KBM-7 (cell line): ENCODE results near the gene MRPL34.

ENCODE experiments used
- DNase-seq: peaks from one replicate; pipeline ENCODE4 v3.0.0-alpha.2; 2015
- in situ Hi-C: fragments of 300-500 bp; cut with MboI; formaldehyde crosslinking; loops from 2 replicates; pipeline ENCODE4 v1.14.3; 2020; ENCODE audit warnings: low sequenced_read_pairs, low pct_unique_long_range_greater_than_20kb, mixed read lengths

The MRPL34 gene

DNA sequence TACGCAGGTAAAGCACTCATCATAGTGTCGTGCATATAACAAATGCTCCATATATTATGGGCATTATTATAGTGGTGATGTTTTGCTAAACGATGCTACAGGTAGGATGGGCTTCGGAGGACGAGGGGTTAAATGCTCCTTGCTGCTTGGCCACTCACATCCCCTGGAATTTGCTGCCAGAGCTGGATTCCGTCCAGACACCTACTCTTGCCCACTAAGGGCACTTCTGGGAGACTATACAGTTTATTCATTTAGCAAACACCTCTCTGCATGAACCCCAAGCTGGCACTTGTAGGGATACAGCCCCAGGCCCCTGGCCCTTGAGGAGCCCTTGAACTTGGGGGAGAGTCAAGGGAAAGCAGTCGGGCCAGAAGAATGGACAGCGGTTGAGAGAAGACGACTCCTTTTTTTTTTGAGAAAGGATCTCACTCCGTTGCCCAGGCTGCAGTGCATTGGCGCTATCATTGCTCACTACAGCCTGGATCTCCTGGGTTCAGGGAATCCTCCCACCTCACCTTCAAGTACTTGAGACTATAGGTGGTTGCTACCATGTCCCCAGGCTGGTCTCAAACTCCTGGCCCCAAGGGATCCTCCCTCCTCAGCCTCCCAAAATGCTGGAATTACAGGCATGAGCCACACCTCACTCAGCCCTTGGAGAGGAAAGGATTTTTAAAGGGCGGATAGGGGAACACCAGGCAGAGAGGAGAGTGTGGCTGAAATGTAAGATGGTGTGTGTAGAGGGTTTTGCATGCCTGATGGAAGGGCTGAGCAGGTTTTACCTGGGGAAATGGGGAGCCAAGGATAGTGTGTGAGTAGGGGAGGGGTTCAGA, 1.1 kb upstream of the MRPL34 start:
- in situ Hi-C loops, result no loop called here
- DNase-seq, result no peak

DNA sequence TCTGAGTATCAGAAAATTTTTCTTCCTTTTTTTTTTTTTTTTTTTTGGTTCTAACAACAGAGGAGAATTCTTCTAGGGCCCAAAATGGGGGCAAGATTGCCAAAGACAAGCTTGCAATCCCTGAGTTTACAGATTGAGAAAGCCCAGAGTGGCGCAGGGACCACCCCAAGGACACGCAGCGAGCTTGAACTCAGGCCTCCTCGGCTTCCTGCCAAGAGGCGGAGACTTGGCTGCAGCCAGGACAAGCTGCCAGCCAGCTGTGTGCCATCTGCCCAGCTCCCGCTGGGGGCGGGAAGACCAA, 506 bp upstream of the MRPL34 start:
- DNase-seq, result no peak

GRCh38 chr19:17306285-17306714, 628 bp downstream of the MRPL34 start:
- in situ Hi-C loops, result no loop called here
- no peak for DNase-seq

More for the DNA sequence above, 506 bp upstream of the MRPL34 start:
- in situ Hi-C loops, result no loop called here

DNA sequence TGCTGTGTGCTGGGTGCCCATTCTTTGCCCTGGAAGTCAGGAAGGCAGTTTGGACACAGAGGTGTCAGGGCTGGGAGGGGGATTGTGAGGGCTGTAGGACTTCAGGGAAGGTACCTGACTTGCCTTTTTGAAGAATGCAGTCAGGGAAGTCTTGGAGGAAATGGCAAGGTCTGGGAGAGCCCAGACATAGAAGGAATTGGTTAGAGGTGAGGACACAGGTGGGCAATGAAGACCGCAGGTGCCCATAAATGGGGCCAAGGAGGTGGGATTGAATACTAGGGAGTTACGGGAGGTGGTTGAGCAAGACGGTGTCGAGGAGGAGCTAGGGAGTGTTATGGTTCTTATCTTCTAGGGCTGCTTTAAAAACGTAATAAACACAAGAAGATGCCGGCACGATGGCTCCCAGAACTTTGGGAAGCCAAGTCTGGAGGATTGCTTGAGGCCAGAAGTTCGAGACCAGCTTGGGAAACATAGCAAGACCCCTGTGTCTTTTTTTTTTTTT, 2.3 kb downstream of the MRPL34 start:
- in situ Hi-C loops, result no loop called here
- no peak for DNase-seq

GRCh38 chr19:17309198-17309964, 3.7 kb downstream of the MRPL34 start, which contains the start of gene DDA1:
Gene DDA1 (plus strand): TSS chr19:17309563. CDS start chr19:17309655, 92 bp downstream.
- peak; percentile 99 for DNase-seq
- in situ Hi-C loops, result no loop called here

DNA sequence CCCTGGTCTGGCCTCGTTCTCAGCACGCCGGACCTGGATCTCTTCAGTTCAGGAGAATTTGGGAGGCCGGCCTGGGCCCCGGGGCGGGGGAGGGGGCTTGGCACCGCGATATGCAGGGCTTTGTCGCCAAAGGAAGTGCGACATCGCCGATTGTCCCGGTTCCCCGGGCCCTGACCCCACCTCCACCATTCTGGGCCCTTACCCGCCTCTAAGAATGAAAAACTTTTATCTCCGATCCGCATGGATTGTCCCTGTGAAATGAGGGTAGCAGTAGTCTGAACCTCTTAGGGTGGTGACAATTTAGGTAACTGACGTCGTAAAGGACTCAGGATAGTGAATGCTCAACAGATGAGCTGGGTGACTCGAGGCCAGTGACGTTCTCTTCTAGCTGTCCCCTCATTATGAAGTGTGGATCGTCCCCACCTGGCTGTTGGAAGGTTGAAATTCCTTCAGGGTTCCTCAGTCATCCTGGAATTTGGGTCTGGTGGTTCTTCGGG, 4.3 kb downstream of the MRPL34 start:
- in situ Hi-C loops, result no loop called here
- no peak for DNase-seq

DNA sequence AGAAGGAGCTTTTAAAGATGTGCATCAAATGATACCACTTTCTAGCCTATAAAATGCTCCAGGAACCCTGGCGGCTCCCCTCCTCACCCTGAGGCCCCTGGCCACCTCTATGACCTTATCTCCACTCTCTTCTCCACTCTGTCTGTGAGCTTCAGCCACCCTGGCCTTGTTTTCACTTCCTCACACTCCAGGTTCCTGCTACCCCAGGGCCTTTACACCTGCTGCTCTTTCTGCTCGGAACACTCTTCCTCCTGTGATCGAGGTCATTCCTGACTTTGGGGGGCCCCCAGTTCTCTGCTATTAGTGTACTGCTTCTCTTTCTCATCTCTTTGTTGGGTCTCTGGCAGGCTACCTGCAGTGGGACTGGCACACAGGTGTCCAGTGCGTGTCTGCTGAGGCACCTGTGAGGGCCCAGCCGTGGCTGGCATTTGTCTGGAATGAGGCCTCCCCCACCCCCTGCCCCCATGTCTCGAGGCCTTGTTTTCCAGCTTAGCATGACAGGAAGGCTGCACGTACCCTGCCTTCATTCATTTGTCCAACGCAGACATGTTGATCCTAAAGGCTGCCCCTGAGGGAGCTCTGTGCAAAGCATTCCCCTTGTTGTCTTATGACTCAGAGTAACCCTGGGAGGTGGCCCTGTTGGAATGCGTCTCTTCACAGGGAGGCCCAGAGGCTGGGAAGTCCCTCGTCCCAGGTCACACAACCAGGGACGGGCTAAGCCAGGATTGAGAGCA, 6.0 kb downstream of the MRPL34 start:
- no peak for DNase-seq

GRCh38 chr19:17312189-17313113, 6.8 kb downstream of the MRPL34 start:
- no peak for DNase-seq
- in situ Hi-C loops, result no loop called here

More for the DNA sequence above, 6.0 kb downstream of the MRPL34 start:
- in situ Hi-C loops, result no loop called here

DNA sequence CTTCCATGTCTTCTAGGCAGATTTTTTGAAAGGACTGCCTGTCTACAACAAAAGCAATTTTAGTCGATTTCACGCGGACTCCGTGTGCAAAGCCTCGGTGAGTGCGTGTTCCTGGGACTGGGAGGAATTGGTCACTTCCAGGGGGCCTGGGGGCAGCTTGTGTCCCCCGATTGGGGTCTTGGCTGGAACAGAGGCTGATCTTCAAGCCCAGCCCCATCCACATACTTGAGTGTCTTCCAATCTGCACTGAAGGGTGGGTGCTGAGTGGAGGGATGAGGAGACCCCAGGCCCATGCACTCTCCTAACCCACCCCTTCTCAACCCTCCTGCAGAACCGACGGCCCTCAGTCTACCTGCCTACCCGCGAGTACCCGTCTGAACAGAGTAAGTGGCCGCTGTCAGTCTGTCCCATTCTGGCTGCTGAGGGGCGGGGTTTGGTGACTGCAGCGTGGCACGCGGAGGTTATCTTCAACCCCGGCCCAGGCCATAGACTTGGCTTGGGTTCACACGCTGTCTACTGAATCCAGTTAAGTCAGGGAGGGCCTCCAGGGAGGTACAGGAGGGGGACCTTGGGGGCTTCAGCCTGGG, 8.4 kb downstream of the MRPL34 start:
- no peak for DNase-seq
- in situ Hi-C loops, result no loop called here

- DNase-seq, result no peak
These were observed 13.3 kb downstream of the MRPL34 start for GRCh38 chr19:17318966-17319365.

GRCh38 chr19:17319473-17320238, 14.0 kb downstream of the MRPL34 start:
- in situ Hi-C loops, result no loop called here

More at GRCh38 chr19:17318966-17319365, 13.3 kb downstream of the MRPL34 start:
- in situ Hi-C loops, result no loop called here

GRCh38 chr19:17320435-17320834, 14.8 kb downstream of the MRPL34 start:
- in situ Hi-C loops, result no loop called here
- DNase-seq, result no peak

More at GRCh38 chr19:17319473-17320238, 14.0 kb downstream of the MRPL34 start:
- DNase-seq, result no peak

- in situ Hi-C loops, result no loop called here
- DNase-seq, result no peak
These were observed 16.2 kb downstream of the MRPL34 start for GRCh38 chr19:17321655-17322489.

- DNase-seq, result no peak
- in situ Hi-C loops, result no loop called here
These were observed 17.2 kb downstream of the MRPL34 start for GRCh38 chr19:17322854-17323253.

DNA sequence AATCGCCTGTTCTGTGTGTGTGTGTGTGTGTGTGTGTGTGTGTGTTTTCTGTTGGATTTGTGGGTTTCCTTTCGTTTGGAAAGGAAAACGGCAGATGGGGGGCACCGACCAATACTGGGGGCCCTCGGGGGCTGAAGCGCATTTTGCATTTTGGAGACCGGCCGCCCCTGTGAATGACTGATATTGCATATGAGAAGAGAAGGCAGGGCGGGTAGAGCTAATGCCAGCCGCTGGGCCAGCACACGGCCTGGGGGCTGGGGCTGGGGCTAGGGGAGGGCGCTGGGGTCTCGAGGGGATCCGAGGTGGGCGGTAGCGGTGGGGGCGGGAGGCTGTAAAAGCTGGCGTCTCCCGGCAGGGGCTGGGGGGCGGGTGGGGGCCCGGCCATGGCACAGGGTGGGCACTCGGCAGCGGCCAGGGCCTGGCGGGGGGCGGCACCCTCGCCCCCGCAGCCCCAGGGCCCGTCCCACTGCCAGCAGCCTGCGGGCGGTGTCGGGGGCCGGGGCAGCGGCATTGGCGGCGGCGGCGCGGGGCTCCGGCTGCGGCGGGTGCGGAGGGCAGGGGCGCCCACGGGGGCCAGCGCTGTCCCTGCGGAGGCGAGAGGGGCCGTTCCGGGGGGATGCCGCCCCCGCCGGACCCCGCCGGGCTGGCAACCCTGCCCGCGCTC, 17.8 kb downstream of the MRPL34 start:
- in situ Hi-C loops, result no loop called here
- no peak for DNase-seq

DNA sequence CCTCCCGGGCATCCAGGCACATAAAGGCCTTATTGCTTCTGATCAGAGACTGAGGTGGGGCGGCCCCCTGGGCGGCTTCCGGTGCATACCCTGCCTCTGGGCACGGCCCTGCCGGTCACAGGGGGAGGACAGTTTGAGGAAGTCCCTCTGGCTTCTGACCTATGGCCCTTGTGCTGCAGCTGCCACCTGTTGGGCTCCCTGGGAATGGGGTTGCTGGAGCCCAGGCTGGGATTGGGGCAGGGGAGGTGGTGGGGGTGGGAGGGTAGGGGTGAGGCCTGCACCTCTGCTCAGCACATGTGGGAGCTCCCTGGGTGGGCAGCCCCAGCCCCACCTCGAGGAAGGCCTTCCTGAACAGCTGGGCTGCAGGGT, 18.3 kb downstream of the MRPL34 start:
- in situ Hi-C loops, result no loop called here
- no peak for DNase-seq
